Liver (tissue), 3 donors: ENCODE data around the gene NUAK1.

ENCODE experiments used
- ATF3 ChIP-seq: IDR thresholded peaks from 2 replicates; pipeline ENCODE4 v1.6.1; 2016; ENCODE audit warnings: antibody characterized with exemption
- CTCF ChIP-seq: fragments of 150-350 bp; IDR thresholded peaks from 2 replicates; pipeline ENCODE4 v1.5.1; 2017; ENCODE audit warnings: improper control_type of control experiment, low read depth, low read length; ENCODE audit not compliant: missing input control
- EGR1 ChIP-seq, 2 donors: IDR thresholded peaks; 2 replicates each; pipeline ENCODE4 v1.6.1; 2016 to 2018; ENCODE audit warnings: antibody characterized with exemption in 2 of 2, low read depth in 2 of 2
- GABPA ChIP-seq, 2 donors: IDR thresholded peaks in 1 of 2; conservative IDR thresholded peaks in 1 of 2; 2 replicates each; pipeline ENCODE4 v1.6.1; 2016; ENCODE audit warnings: antibody characterized with exemption in 2 of 2, mild to moderate bottlenecking in 1 of 2, moderate library complexity in 1 of 2
- JUND ChIP-seq, 2 donors: IDR thresholded peaks; 2 replicates each; pipeline ENCODE4 v1.6.1; 2016; ENCODE audit warnings: antibody characterized with exemption in 2 of 2
- MAX ChIP-seq: IDR thresholded peaks from 2 replicates; pipeline ENCODE4 v1.6.1; 2016; ENCODE audit warnings: antibody characterized with exemption
- REST ChIP-seq: IDR thresholded peaks from 2 replicates; pipeline ENCODE4 v1.6.1; 2016; ENCODE audit warnings: antibody characterized with exemption, mild to moderate bottlenecking
- SP1 ChIP-seq: IDR thresholded peaks from 2 replicates; pipeline ENCODE4 v1.6.1; 2018; ENCODE audit warnings: antibody characterized with exemption, mild to moderate bottlenecking
- TAF1 ChIP-seq: conservative IDR thresholded peaks from 2 replicates; pipeline ENCODE4 v1.6.1; 2016; ENCODE audit warnings: antibody characterized with exemption, mild to moderate bottlenecking
- YY1 ChIP-seq: IDR thresholded peaks from 2 replicates; pipeline ENCODE4 v1.6.1; 2016; ENCODE audit warnings: antibody characterized with exemption, mild to moderate bottlenecking
- ZBTB33 ChIP-seq: IDR thresholded peaks from 2 replicates; pipeline ENCODE4 v1.6.1; 2016; ENCODE audit warnings: antibody characterized with exemption
- donor health status: healthy.
- donor health status: healthy.

GRCh38 chr12:106042037-106042436 lies 96.7 kb downstream of the NUAK1 start:
- TF ChIP-seq CTCF (no peak), REST (no peak), EGR1 (IDR thresholded peaks at IDR 0.05; ENCODE audit: low read depth in 2 of 2) (no peak), MAX (no peak), YY1 (no peak), GABPA (IDR thresholded peaks at IDR 0.05 in 1 of 2, conservative IDR thresholded peaks at IDR 0.05 in 1 of 2) (no peak), SP1 (no peak), JUND (IDR thresholded peaks at IDR 0.05) (no peak), TAF1 (no peak), ZBTB33 (no peak), ATF3 (no peak)
